H1 (cell line): ENCODE measurements around the gene OXA1L. TPM values are rescaled to one million over a fixed set of nuclear protein-coding genes. Genes with fewer than 3 reads are reported as not detected.

Experiments
- TBP ChIP-seq: IDR thresholded peaks from 2 replicates; pipeline ENCODE4 v1.6.1; 2011; ENCODE audit warnings: low read depth, low read length, improper control_type of control experiment
- polyA plus RNA-seq, 7 experiments: library from polyadenylated mRNA; depleted of rRNA in 3 of 7; stranded (reverse) in 5 of 7; unstranded in 2 of 7; fragments of >200 nt in 5 of 7; fragments of 200-250 nt in 2 of 7; gene quantifications; 1 replicate in 5 of 7; 2 replicates in 1 of 7; 4 replicates in 1 of 7; pipeline versions ENCODE4 v1.2.1 to v1.2.3, GENCODE V29; 2011 to 2013; ENCODE audit warnings: missing spikeins in 2 of 7, mixed read lengths in 2 of 7
- total RNA-seq: library from RNA; stranded (reverse); fragmentation: NEBNext Ultra II Directional; extraction: Animal tissue kit (Norgen Biotek cat#: 25700); gene quantifications from 2 replicates; pipeline ENCODE4 v1.2.1, GENCODE V29; 2021

OXA1L gene
- total and polyA plus RNA-seq, 2 of the 8 experiments (the other 6 are each of a cell fraction or from before 2014, with no cell fraction given), result 125 to 199 TPM

DNA sequence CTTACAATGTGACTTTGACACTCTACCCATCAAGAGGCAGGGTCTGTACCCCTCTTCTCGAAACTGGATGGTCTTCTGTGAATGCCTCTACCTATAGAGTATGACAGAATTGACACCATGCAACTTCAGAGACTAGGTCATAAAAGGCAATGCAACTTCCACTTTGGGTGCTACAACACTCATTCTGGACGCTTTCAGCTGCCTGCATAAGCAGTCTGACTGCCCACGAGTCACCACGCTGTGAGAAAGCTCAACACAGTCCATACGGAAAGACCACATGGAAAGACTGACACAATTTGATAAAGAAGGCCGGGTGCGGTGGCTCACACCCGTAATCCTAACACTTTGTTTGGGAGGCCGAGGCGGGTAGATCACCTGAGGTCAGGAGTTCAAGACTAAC is 33.9 kb downstream of the OXA1L start (continued):
- no peak for TF ChIP-seq TBP
